Right lobe of liver (tissue), 6 donors: ENCODE data around the gene CHAC2. TPM values are rescaled to one million over a fixed set of nuclear protein-coding genes. Genes with fewer than 3 reads are reported as not detected.
A peak's percentile ranks its signal among the peaks of the same experiment; 100 is the strongest.

Source experiments
- ATAC-seq, 4 donors: fragments of 200-7000 bp; cut with Tn5 transposase; one replicate each; pipeline ENCODE4 v1.9.1; 2020; ENCODE audit warnings: mild to moderate bottlenecking in 4 of 4, moderate library complexity in 4 of 4
- DNase-seq, 3 donors: peaks; one replicate each; pipeline ENCODE4 v3.0.0-alpha.2; 2020
- H3K27ac ChIP-seq, 3 donors: fragments of 200-600 bp; one replicate each; pipeline ENCODE4 v1.8.0; 2022
- H3K27me3 ChIP-seq, 2 donors: fragments of 200-600 bp; one replicate each; pipeline ENCODE4 v1.8.0; 2022
- H3K36me3 ChIP-seq, 4 donors: fragments of 200-600 bp; sonication (generic) in 1 of 4; one replicate each; pipeline versions ENCODE4 v1.5.1 to v1.8.0; 2017 to 2022; ENCODE audit warnings: control low read depth in 1 of 4
- H3K4me1 ChIP-seq, 4 donors: fragments of 200-600 bp; sonication (generic) in 1 of 4; one replicate each; pipeline versions ENCODE4 v1.5.1 to v1.8.0; 2017 to 2022; ENCODE audit warnings: control low read depth in 1 of 4
- H3K4me3 ChIP-seq, 3 donors: fragments of 200-600 bp; one replicate each; pipeline ENCODE4 v1.8.0; 2022
- H3K9me3 ChIP-seq, 4 donors: fragments of 200-600 bp; sonication (generic) in 1 of 4; one replicate each; pipeline versions ENCODE4 v1.5.1 to v1.8.0; 2017 to 2022; ENCODE audit warnings: control low read depth in 1 of 4
- CTCF ChIP-seq, 4 donors: fragments of 200-600 bp in 3 of 4; fragments of 450-650 bp in 1 of 4; IDR thresholded peaks; one replicate each; pipeline versions ENCODE4 v1.5.1 to v1.8.0; 2016 to 2022; ENCODE audit warnings: antibody characterized with exemption in 4 of 4, mild to moderate bottlenecking in 2 of 4
- POLR2A ChIP-seq: fragments of 450-650 bp; IDR thresholded peaks from one replicate; pipeline ENCODE4 v1.6.1; 2017; ENCODE audit warnings: antibody characterized with exemption, mild to moderate bottlenecking
- WGBS: methylation state at CpG from one replicate; pipeline ENCODE4 v1.1.6; 2018; ENCODE audit warnings: low coverage, low lambda C conversion rate; ENCODE audit not compliant: insufficient coverage; ENCODE audit errors: missing lambda C conversion rate; 5-methylcytosine and 5-hydroxymethylcytosine counted together
- intact Hi-C, 2 donors: fragments of 100-400 bp; cut with DNase I; formaldehyde crosslinking; loops; one replicate each; pipeline versions ENCODE4 v1.11.2 to v1.14.1; 2022
- total RNA-seq, 6 experiments: library from RNA; depleted of rRNA in 2 of 6; stranded (reverse); fragments of >200 nt in 2 of 6; fragmentation: NEBNext Ultra II Directional in 3 of 6; extraction: Animal tissue kit (Norgen Biotek cat#: 25700) in 3 of 6; gene quantifications; one replicate each; pipeline versions ENCODE4 v1.1.0 to v1.2.4, GENCODE V29; 2016 to 2023
- donor health status: DM: no; HTN: yes; CAD: no.
- donor health status: DM: no; HTN: no; CAD: no.
- donor health status: DM: no; HTN: no; CAD: no.
- donor health status: DM: no; HTN: yes; CAD: no.
- donor health status: DM: no; HTN: yes; CAD: no.

The CHAC2 gene
- total RNA-seq, 6 experiments from 2014 or later: 1.2 to 4.3 (median 2.5) TPM

DNA sequence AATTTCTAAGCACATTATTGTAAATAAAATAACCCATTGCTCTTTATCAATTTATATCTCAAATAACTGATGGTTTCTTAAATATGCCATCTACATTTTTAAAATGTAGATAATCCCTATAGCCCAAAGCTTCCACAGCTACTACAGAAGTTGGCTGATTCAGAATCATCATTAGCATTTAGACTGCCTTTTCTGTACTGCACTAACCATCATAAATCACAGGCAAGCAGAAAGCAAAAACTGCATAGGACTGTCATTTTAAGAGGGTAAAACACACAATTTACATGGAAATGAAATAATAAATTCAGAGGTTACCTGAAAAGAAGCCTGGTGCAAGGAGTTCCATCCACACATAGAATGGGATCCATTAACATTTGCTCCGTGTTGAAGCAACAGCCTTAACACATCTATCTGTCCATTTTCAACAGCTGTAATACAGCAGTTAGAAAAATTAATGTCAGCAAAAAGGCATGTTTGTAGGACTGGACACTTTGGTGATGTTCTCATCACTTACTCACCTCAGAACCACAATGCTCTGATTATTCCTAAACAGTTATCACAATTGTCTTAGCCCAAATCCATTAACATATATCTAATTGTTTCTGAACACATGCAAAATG lies 38.4 kb upstream of the CHAC2 start:
- no peak overlapping the region for H3K27ac ChIP-seq
- 90% methylated on average over 1 of the region's 1 CpG for WGBS
- intact Hi-C loops: no loop called here
- no peak for DNase-seq
- ATAC-seq: no peak
- no peaks in the 10 kb centered on the region for H3K27me3 ChIP-seq
- TF ChIP-seq CTCF (IDR thresholded peaks at IDR 0.05): no peak
- no peak for TF ChIP-seq POLR2A
- no peaks in the 10 kb centered on the region for H3K9me3 ChIP-seq
- no peaks in the 10 kb centered on the region for H3K36me3 ChIP-seq
- no peaks in the 10 kb centered on the region for H3K4me1 ChIP-seq
- H3K4me3 ChIP-seq: no peak overlapping the region

GRCh38 chr2:53737091-53737490 lies 30.5 kb upstream of the CHAC2 start:
- Histone ChIP-seq H3K4me3 (no peak overlapping the region), H3K9me3 (no peaks in the 10 kb centered on the region), H3K36me3 (no peaks in the 10 kb centered on the region), H3K4me1 (peaks cover 0 to 10% (median 0%) of the 10 kb centered on the region in 4 donors), H3K27ac (no peak overlapping the region), H3K27me3 (no peaks in the 10 kb centered on the region)
- WGBS: 90% methylated on average over 5 of the region's 5 CpGs
- no peak for TF ChIP-seq CTCF (IDR thresholded peaks at IDR 0.05)
- no peak for TF ChIP-seq POLR2A
- intact Hi-C loops: no loop called here
- DNase-seq (no peak), ATAC-seq (no peak)

DNA sequence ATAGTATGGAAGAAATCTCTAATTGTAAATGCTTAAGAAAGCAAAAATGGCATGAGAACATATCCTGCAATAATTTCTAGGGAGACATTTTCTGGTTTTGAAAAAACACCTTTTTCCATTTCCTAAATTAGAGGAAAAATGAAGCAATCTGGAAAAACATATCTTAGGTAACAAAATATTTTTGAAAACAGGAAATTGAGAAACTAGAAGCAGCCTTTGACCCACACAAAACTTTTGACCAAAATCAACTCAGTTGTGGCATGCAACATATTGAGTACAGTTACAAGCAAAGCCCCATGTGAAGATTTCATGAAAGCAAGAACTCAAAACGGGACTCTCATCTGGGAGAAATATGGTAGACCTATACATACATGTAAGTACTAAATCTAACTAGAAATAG lies 28.6 kb upstream of the CHAC2 start:
- Histone ChIP-seq H3K4me3 (no peak overlapping the region), H3K27me3 (no peaks in the 10 kb centered on the region), H3K9me3 (no peaks in the 10 kb centered on the region), H3K36me3 (no peaks in the 10 kb centered on the region), H3K4me1 (peaks cover 0 to 10% (median 0%) of the 10 kb centered on the region in 4 donors), H3K27ac (no peak overlapping the region)
- TF ChIP-seq CTCF (IDR thresholded peaks at IDR 0.05) (no peak), POLR2A (peak; percentile 40)
- ATAC-seq (peak in 3 of 4 donors; percentile 19 to 66 (median 41)), DNase-seq (no peak)
- WGBS: 37% methylated on average over 1 of the region's 1 CpG
- intact Hi-C loops: no loop called here

GRCh38 chr2:53740170-53740569 lies 27.4 kb upstream of the CHAC2 start:
- Histone ChIP-seq H3K4me1 (peaks cover 0 to 10% (median 0%) of the 10 kb centered on the region in 4 donors), H3K36me3 (no peaks in the 10 kb centered on the region), H3K27ac (no peak overlapping the region), H3K9me3 (no peaks in the 10 kb centered on the region), H3K27me3 (no peaks in the 10 kb centered on the region), H3K4me3 (no peak overlapping the region)
- no peak for DNase-seq
- peak in 3 of 4 donors; percentile 36 to 72 (median 55) for ATAC-seq
- TF ChIP-seq POLR2A (no peak), CTCF (IDR thresholded peaks at IDR 0.05) (peak; percentile 30 to 50 (median 46))
- intact Hi-C loops: no loop called here
